HEK293 (cell line): ENCODE data around the gene GRIK4.

Experiments
- CTCF ChIA-PET: fragments of 350-600 bp; formaldehyde crosslinking; extraction: SDS; loops from one replicate; lab custom pipeline; 2021; ENCODE audit warnings: antibody characterized with exemption; lab: Yijun Ruan, JAX
- POLR2A ChIA-PET: fragments of 300-600 bp; formaldehyde crosslinking; extraction: SDS; loops from one replicate; lab custom pipeline; 2020; ENCODE audit warnings: antibody characterized with exemption, inconsistent platforms; lab: Yijun Ruan, JAX
- H3K27ac ChIP-seq: fragments of 200-500 bp; sonication (Bioruptor generic); 2 replicates; pipeline ENCODE4 v1.5.1; 2014; ENCODE audit warnings: low read depth, low read length, control low read depth, inconsistent platforms; ENCODE audit errors: extremely low read depth
- H3K36me3 ChIP-seq, 2 experiments: fragments of 200-500 bp in 1 of 2; sonication (Bioruptor generic) in 1 of 2; 1 replicate in 1 of 2; 2 replicates in 1 of 2; pipeline ENCODE4 v1.5.1; 2014 to 2017; ENCODE audit warnings: inconsistent platforms in 2 of 2, low read length in 2 of 2; ENCODE audit not compliant: control insufficient read depth in 2 of 2, insufficient read depth in 1 of 2
- H3K4me1 ChIP-seq: fragments of 200-500 bp; sonication (Bioruptor generic); 2 replicates; pipeline ENCODE4 v1.5.1; 2014; ENCODE audit warnings: mild to moderate bottlenecking, low read length, inconsistent platforms; ENCODE audit not compliant: control insufficient read depth, insufficient read depth
- H3K4me3 ChIP-seq: 2 replicates; pipeline ENCODE4 v1.5.1; 2011; ENCODE audit warnings: low read depth, mild to moderate bottlenecking, control low read depth, low read length, moderate library complexity
- H3K9me3 ChIP-seq: fragments of 200-500 bp; sonication (Bioruptor generic); 2 replicates; pipeline ENCODE4 v1.5.1; 2014; ENCODE audit warnings: low read depth, low read length, inconsistent platforms; ENCODE audit not compliant: control insufficient read depth, insufficient read depth
- MYNN ChIP-seq: fragments of 450-650 bp; formaldehyde crosslinking; IDR thresholded peaks from 2 replicates; pipeline ENCODE4 v1.5.1; 2016; ENCODE audit warnings: missing biosample characterization, missing genetic modification characterization, borderline replicate concordance
- OSR2 ChIP-seq: fragments of 450-650 bp; formaldehyde crosslinking; IDR thresholded peaks from 2 replicates; pipeline ENCODE4 v1.5.1; 2016; ENCODE audit warnings: missing biosample characterization, missing genetic modification characterization
- PATZ1 ChIP-seq: fragments of 450-650 bp; formaldehyde crosslinking; IDR thresholded peaks from 2 replicates; pipeline ENCODE4 v1.5.1; 2016; ENCODE audit warnings: missing biosample characterization, missing genetic modification characterization
- PRDM1 ChIP-seq: fragments of 450-650 bp; formaldehyde crosslinking; IDR thresholded peaks from 2 replicates; pipeline ENCODE4; 2016; ENCODE audit warnings: missing biosample characterization, missing genetic modification characterization
- SP7 ChIP-seq: fragments of 450-650 bp; formaldehyde crosslinking; IDR thresholded peaks from 2 replicates; pipeline ENCODE4 v1.5.1; 2016; ENCODE audit warnings: missing biosample characterization, missing genetic modification characterization
- ZFP41 ChIP-seq: fragments of 450-650 bp; formaldehyde crosslinking; IDR thresholded peaks from 2 replicates; pipeline ENCODE4 v1.5.1; 2016; ENCODE audit warnings: missing biosample characterization, missing genetic modification characterization, borderline replicate concordance
- ZNF138 ChIP-seq: fragments of 450-650 bp; formaldehyde crosslinking; IDR thresholded peaks from 2 replicates; pipeline ENCODE4 v1.5.1; 2016; ENCODE audit warnings: missing biosample characterization, missing genetic modification characterization, borderline replicate concordance
- ZNF155 ChIP-seq: fragments of 450-650 bp; formaldehyde crosslinking; IDR thresholded peaks from 2 replicates; pipeline ENCODE4 v1.5.1; 2016; ENCODE audit warnings: missing biosample characterization, missing genetic modification characterization
- ZNF157 ChIP-seq: fragments of 450-650 bp; formaldehyde crosslinking; IDR thresholded peaks from 2 replicates; pipeline ENCODE4 v1.5.1; 2016; ENCODE audit warnings: missing biosample characterization, missing genetic modification characterization
- ZNF214 ChIP-seq: fragments of 450-650 bp; formaldehyde crosslinking; IDR thresholded peaks from 2 replicates; pipeline ENCODE4 v1.5.1; 2017; ENCODE audit warnings: missing biosample characterization, mild to moderate bottlenecking, missing genetic modification characterization, borderline replicate concordance
- ZNF292 ChIP-seq: fragments of 450-650 bp; formaldehyde crosslinking; IDR thresholded peaks from 2 replicates; pipeline ENCODE4 v1.5.1; 2016; ENCODE audit warnings: low read depth, missing biosample characterization, missing genetic modification characterization, borderline replicate concordance
- ZNF391 ChIP-seq: fragments of 450-650 bp; formaldehyde crosslinking; IDR thresholded peaks from 2 replicates; pipeline ENCODE4 v1.5.1; 2016; ENCODE audit warnings: low read depth, missing biosample characterization, missing genetic modification characterization, borderline replicate concordance
- ZNF416 ChIP-seq: fragments of 450-650 bp; formaldehyde crosslinking; IDR thresholded peaks from 2 replicates; pipeline ENCODE4 v1.5.1; 2016; ENCODE audit warnings: missing biosample characterization, missing genetic modification characterization
- ZNF48 ChIP-seq: fragments of 450-650 bp; formaldehyde crosslinking; IDR thresholded peaks from 2 replicates; pipeline ENCODE4 v1.5.1; 2016; ENCODE audit warnings: missing biosample characterization, missing genetic modification characterization
- ZNF621 ChIP-seq: fragments of 450-650 bp; formaldehyde crosslinking; IDR thresholded peaks from 2 replicates; pipeline ENCODE4 v1.5.1; 2017; ENCODE audit warnings: missing biosample characterization, missing genetic modification characterization
- ZNF629 ChIP-seq: fragments of 450-650 bp; formaldehyde crosslinking; IDR thresholded peaks from 2 replicates; pipeline ENCODE4 v1.5.1; 2017; ENCODE audit warnings: missing biosample characterization, missing genetic modification characterization
- ZNF639 ChIP-seq: fragments of 450-650 bp; formaldehyde crosslinking; IDR thresholded peaks from 2 replicates; pipeline ENCODE4 v1.5.1; 2016; ENCODE audit warnings: missing biosample characterization, missing genetic modification characterization
- ZNF704 ChIP-seq: fragments of 450-650 bp; formaldehyde crosslinking; IDR thresholded peaks from 2 replicates; pipeline ENCODE4 v1.5.1; 2016; ENCODE audit warnings: missing biosample characterization, missing genetic modification characterization
- ZNF76 ChIP-seq: fragments of 450-650 bp; formaldehyde crosslinking; IDR thresholded peaks from 2 replicates; pipeline ENCODE4; 2016; ENCODE audit warnings: low read depth, missing biosample characterization, missing genetic modification characterization, borderline replicate concordance
- ZNF792 ChIP-seq: fragments of 450-650 bp; formaldehyde crosslinking; IDR thresholded peaks from 2 replicates; pipeline ENCODE4 v1.5.1; 2016; ENCODE audit warnings: missing biosample characterization, missing genetic modification characterization
- ZNF830 ChIP-seq: fragments of 450-650 bp; IDR thresholded peaks from 2 replicates; pipeline ENCODE4 v1.5.0; 2018; ENCODE audit warnings: missing biosample characterization, missing genetic modification characterization, low read depth, mild to moderate bottlenecking, moderate library complexity
- ZNF843 ChIP-seq: fragments of 450-650 bp; formaldehyde crosslinking; IDR thresholded peaks from 2 replicates; pipeline ENCODE4 v1.5.1; 2016; ENCODE audit warnings: missing biosample characterization, missing genetic modification characterization
- ZSCAN30 ChIP-seq: fragments of 450-650 bp; IDR thresholded peaks from 2 replicates; pipeline ENCODE4 v1.5.1; 2018; ENCODE audit warnings: missing biosample characterization, mild to moderate bottlenecking, missing genetic modification characterization, moderate library complexity
- ZXDB ChIP-seq: fragments of 450-650 bp; formaldehyde crosslinking; IDR thresholded peaks from 2 replicates; pipeline ENCODE4 v1.5.1; 2016; ENCODE audit warnings: missing biosample characterization, missing genetic modification characterization
- TF ChIP-seq, protein P1 (sequence below): fragments of 450-650 bp; formaldehyde crosslinking; IDR thresholded peaks from 2 replicates; pipeline ENCODE4 v1.5.1; 2016; ENCODE audit warnings: missing biosample characterization, missing genetic modification characterization, borderline replicate concordance

GRIK4 gene

GRCh38 chr11:120793150-120793549 lies 281.6 kb downstream of the GRIK4 start:
- ChIA-PET CTCF (interaction anchor here (0.6 to 0.7 kb wide), 2 partner anchors 64 to 108 kb away, joined by 3 read pairs; no protein-coding TSS in a partner anchor), POLR2A (no interaction called here)
- H3K4me3 ChIP-seq, result no peak overlapping the region
- no peaks in the 10 kb centered on the region for H3K4me1 ChIP-seq
- H3K36me3 ChIP-seq, result no peaks in the 10 kb centered on the region
- H3K27ac ChIP-seq, result no peak overlapping the region
- no peak for TF ChIP-seq PRDM1 (tag by site-specific recombination)
- TF ChIP-seq ZNF629, result no peak
- no peak for TF ChIP-seq ZNF704 (tag by site-specific recombination)
- no peak for TF ChIP-seq ZXDB (tag by site-specific recombination)
- no peak for TF ChIP-seq ZNF292
- TF ChIP-seq ZNF76, result no peak
- TF ChIP-seq ZNF138 (tag by site-specific recombination), result no peak
- TF ChIP-seq ZFP41 (tag by site-specific recombination), result no peak
- no peaks in the 10 kb centered on the region for H3K9me3 ChIP-seq

DNA sequence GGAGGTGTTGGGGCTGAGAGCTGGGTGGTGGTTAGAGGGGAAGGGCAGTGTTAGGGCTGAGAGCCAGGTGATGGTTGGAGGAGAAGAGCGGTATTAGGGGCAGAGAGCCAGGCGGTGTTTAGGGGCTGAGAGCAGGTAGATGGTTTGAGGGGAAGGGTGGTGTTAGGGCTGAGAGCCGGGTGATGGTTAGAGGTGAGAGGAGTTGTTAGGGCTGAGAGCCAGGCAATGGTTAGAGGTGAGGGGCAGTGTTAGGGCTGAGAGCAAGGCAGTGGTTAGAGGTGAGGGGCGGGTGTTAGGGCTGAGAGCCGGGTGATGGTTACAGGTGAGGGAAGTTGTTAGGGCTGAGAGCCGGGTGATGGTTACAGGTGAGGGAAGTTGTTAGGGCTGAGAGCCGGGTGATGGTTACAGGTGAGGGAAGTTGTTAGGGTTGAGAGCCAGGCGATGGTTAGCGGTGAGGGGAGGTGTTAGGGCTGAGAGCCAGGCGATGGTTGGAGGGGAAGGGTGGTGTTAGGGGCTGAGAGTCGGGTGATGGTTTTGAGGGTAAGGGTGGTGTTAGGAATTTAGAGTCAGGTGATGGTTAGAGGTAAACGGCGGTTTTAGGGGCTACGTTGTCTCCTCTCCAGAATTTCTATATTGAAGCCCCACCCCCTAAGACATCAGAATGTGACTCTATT lies 282.4 kb downstream of the GRIK4 start:
- POLR2A ChIA-PET, result no interaction called here
- Histone ChIP-seq H3K36me3 (no peaks in the 10 kb centered on the region), H3K9me3 (no peaks in the 10 kb centered on the region), H3K4me1 (no peaks in the 10 kb centered on the region), H3K4me3 (no peak overlapping the region), H3K27ac (no peak overlapping the region)
- CTCF ChIA-PET, result interaction anchor here (0.6 to 0.7 kb wide), 2 partner anchors 64 to 79 kb away, joined by 3 read pairs; no protein-coding TSS in a partner anchor
- TF ChIP-seq ZNF214 (tag by site-specific recombination) (no peak), ZNF48 (tag by site-specific recombination) (no peak), PATZ1 (tag by site-specific recombination) (no peak), ZSCAN30 (tag by site-specific recombination) (no peak), ZNF843 (no peak), ZNF830 (tag by site-specific recombination) (no peak), SP7 (no peak), ZNF639 (tag by site-specific recombination) (no peak), MYNN (tag by site-specific recombination) (no peak), OSR2 (tag by site-specific recombination) (no peak), ZNF621 (tag by site-specific recombination) (no peak), ZNF391 (tag by site-specific recombination) (no peak), ZNF157 (tag by site-specific recombination) (no peak), ZNF792 (no peak), ZNF416 (tag by site-specific recombination) (no peak), ZNF155 (tag by site-specific recombination) (no peak)
- TF ChIP-seq, protein P1, sequence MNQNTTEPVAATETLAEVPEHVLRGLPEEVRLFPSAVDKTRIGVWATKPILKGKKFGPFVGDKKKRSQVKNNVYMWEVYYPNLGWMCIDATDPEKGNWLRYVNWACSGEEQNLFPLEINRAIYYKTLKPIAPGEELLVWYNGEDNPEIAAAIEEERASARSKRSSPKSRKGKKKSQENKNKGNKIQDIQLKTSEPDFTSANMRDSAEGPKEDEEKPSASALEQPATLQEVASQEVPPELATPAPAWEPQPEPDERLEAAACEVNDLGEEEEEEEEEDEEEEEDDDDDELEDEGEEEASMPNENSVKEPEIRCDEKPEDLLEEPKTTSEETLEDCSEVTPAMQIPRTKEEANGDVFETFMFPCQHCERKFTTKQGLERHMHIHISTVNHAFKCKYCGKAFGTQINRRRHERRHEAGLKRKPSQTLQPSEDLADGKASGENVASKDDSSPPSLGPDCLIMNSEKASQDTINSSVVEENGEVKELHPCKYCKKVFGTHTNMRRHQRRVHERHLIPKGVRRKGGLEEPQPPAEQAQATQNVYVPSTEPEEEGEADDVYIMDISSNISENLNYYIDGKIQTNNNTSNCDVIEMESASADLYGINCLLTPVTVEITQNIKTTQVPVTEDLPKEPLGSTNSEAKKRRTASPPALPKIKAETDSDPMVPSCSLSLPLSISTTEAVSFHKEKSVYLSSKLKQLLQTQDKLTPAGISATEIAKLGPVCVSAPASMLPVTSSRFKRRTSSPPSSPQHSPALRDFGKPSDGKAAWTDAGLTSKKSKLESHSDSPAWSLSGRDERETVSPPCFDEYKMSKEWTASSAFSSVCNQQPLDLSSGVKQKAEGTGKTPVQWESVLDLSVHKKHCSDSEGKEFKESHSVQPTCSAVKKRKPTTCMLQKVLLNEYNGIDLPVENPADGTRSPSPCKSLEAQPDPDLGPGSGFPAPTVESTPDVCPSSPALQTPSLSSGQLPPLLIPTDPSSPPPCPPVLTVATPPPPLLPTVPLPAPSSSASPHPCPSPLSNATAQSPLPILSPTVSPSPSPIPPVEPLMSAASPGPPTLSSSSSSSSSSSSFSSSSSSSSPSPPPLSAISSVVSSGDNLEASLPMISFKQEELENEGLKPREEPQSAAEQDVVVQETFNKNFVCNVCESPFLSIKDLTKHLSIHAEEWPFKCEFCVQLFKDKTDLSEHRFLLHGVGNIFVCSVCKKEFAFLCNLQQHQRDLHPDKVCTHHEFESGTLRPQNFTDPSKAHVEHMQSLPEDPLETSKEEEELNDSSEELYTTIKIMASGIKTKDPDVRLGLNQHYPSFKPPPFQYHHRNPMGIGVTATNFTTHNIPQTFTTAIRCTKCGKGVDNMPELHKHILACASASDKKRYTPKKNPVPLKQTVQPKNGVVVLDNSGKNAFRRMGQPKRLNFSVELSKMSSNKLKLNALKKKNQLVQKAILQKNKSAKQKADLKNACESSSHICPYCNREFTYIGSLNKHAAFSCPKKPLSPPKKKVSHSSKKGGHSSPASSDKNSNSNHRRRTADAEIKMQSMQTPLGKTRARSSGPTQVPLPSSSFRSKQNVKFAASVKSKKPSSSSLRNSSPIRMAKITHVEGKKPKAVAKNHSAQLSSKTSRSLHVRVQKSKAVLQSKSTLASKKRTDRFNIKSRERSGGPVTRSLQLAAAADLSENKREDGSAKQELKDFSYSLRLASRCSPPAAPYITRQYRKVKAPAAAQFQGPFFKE (tag by site-specific recombination), result no peak
